Activated T-helper 2 cell treated with anti-CD3 and anti-CD28 coated beads, Interferon-gamma antibody, Interleukin-2, Interleukin-4, amounts not matched to agents 10 μg/mL and 5 μg/mL and 100 μg/mL, durations not matched to agents 14 hours and 24 hours and 36 hours (primary cell): ENCODE measurements around the gene ROGDI. TPM values are rescaled to one million over a fixed set of nuclear protein-coding genes. Genes with fewer than 3 reads are reported as not detected.
A peak's percentile ranks its signal among the peaks of the same experiment; 100 is the strongest.

Source experiments
- DNase-seq: peaks from one replicate; pipeline ENCODE4 v3.0.0; 2021; ENCODE audit warnings: low spot score
- H3K27ac Mint-ChIP-seq: one replicate; pipeline ENCODE4 v1.8.0; 2021; ENCODE audit warnings: mixed read lengths
- H3K27me3 Mint-ChIP-seq: one replicate; pipeline ENCODE4 v1.8.0; 2021; ENCODE audit warnings: low read depth, mixed read lengths
- H3K36me3 Mint-ChIP-seq: one replicate; pipeline ENCODE4 v1.8.0; 2021; ENCODE audit warnings: low read depth, mixed read lengths
- H3K4me1 Mint-ChIP-seq: one replicate; pipeline ENCODE4 v1.8.0; 2021; ENCODE audit warnings: low read depth, mixed read lengths
- H3K4me3 Mint-ChIP-seq: one replicate; pipeline ENCODE4 v1.8.0; 2021; ENCODE audit warnings: low read depth, mild to moderate bottlenecking, moderate library complexity, mixed read lengths
- H3K9me3 Mint-ChIP-seq: one replicate; pipeline ENCODE4 v1.8.0; 2021; ENCODE audit warnings: mixed read lengths
- intact Hi-C: fragments of 100-400 bp; cut with micrococcal nuclease; formaldehyde crosslinking; loops from one replicate; pipeline ENCODE4 v1.15.1; 2023
- total RNA-seq: library from RNA; stranded (reverse); gene quantifications from 2 replicates; pipeline ENCODE4 v1.2.3, GENCODE V29; 2022

The ROGDI gene
- total RNA-seq, 1 donor from 2014 or later, result 5.5 TPM

DNA sequence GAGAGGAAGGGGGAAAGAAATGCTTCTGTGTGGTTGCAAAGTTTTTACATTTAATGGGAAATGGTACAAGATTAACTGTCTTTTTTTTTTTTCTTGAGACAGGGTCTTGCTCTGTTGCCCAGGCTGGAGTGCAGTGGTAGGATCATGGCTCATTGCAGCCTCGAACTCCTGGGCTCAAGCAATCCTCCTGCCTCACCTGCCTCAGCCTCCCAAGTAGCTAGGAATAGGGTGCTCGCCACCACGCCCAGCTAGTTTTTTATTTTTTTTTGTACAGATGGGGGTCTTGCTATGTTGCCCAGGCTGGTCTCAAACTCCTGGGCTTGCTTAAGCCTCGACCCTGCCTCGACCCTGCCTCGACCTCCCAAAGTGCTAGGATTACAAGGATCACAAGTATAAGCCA, 3.8 kb upstream of the ROGDI start:
- H3K9me3 Mint-ChIP-seq, result no peaks in the 10 kb centered on the region
- intact Hi-C loops, result no loop called here
- H3K27me3 Mint-ChIP-seq, result no peaks in the 10 kb centered on the region
- no peak for DNase-seq
- peaks cover 5% of the 10 kb centered on the region for H3K4me1 Mint-ChIP-seq
- H3K36me3 Mint-ChIP-seq, result peaks cover 36% of the 10 kb centered on the region
- H3K27ac Mint-ChIP-seq, result no peak overlapping the region
- H3K4me3 Mint-ChIP-seq, result no peak overlapping the region

GRCh38 chr16:4805231-4805630, 2.8 kb upstream of the ROGDI start:
- H3K9me3 Mint-ChIP-seq, result no peaks in the 10 kb centered on the region
- no peaks in the 10 kb centered on the region for H3K27me3 Mint-ChIP-seq
- H3K36me3 Mint-ChIP-seq, result peaks cover 32% of the 10 kb centered on the region
- intact Hi-C loops, result no loop called here
- no peak overlapping the region for H3K4me3 Mint-ChIP-seq
- H3K4me1 Mint-ChIP-seq, result peaks cover 5% of the 10 kb centered on the region
- H3K27ac Mint-ChIP-seq, result no peak overlapping the region
- no peak for DNase-seq

DNA sequence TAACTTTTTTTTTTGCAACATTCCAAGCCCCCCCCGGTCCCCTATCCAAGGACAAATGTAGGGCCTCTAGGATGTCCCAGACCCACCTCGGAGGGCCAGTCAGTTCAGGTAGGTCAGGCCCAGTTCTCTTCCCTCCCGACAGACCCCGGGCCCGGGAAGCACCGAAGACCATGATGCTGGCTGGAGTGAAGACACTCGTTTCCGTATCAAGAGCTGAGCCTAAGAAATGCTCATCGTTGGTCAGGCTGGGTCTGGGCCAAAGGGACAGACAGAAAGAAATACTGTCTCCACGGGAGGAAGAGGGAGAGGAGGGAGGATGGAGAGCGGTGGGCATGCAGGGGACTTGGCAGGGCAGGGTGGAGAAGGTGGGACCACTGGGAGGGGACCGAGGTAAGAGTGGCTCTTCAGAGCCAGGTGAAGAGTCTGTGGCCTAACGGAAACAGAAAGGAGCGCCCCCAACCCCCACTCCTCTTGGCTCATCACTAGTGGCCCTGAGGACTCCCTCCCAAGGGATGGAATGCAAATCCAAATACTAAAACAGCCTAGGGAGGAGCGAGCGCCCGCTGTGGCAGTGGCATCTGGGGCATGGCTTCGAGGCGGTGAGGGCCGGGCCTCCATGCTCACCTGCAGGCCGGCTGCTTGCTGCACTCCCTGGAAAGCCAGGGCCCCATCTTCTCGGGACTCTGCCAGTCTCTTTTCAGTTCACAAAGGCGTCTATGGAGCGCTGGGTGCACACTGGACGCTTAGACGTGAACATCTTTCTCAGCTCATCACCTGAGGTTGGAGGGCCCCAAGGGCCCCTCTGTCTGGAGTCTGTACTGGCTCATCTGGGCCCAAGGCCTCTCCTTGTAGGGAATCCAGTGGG, 1.7 kb upstream of the ROGDI start:
- Mint-ChIP-seq H3K4me1 (peaks cover 5% of the 10 kb centered on the region), H3K9me3 (no peaks in the 10 kb centered on the region), H3K36me3 (peaks cover 28% of the 10 kb centered on the region), H3K27ac (no peak overlapping the region), H3K27me3 (no peaks in the 10 kb centered on the region), H3K4me3 (peak overlapping the region; percentile 63)
- no peak for DNase-seq
- intact Hi-C loops, result loop anchor here (2.0 kb wide), 2 partner anchors 43 to 69 kb away; partner anchors contain the start of genes ANKS3, DNAAF8, GLYR1 and UBN1

DNA sequence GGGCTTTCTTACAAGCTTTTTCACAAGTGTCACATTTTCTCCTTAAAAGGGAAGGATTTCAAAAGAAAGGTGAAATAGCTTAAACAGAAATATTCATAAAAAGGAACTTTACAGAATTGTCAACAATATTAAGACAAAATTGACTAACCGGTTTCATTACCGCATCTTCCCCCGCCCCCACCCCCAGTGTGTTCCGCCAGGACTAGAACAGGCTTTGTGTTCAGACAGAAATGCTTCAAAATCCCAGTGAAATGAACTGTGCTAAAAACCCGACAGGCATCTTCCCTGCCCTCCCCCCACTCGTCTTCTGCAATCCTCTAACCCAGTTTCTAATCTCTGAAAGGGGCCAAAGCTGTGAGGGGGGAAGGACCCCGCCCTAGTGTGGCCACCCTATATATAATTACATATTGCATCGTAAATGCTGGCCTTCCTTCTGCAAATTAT, 990 bp upstream of the ROGDI start:
- intact Hi-C loops, result loop anchor here (2.0 kb wide), 2 partner anchors 43 to 69 kb away; partner anchors contain the start of genes ANKS3, DNAAF8, GLYR1 and UBN1
- Mint-ChIP-seq H3K36me3 (peaks cover 24% of the 10 kb centered on the region), H3K27me3 (no peaks in the 10 kb centered on the region), H3K4me3 (peak overlapping the region; percentile 81), H3K27ac (no peak overlapping the region), H3K9me3 (no peaks in the 10 kb centered on the region), H3K4me1 (peaks cover 5% of the 10 kb centered on the region)
- no peak for DNase-seq

DNA sequence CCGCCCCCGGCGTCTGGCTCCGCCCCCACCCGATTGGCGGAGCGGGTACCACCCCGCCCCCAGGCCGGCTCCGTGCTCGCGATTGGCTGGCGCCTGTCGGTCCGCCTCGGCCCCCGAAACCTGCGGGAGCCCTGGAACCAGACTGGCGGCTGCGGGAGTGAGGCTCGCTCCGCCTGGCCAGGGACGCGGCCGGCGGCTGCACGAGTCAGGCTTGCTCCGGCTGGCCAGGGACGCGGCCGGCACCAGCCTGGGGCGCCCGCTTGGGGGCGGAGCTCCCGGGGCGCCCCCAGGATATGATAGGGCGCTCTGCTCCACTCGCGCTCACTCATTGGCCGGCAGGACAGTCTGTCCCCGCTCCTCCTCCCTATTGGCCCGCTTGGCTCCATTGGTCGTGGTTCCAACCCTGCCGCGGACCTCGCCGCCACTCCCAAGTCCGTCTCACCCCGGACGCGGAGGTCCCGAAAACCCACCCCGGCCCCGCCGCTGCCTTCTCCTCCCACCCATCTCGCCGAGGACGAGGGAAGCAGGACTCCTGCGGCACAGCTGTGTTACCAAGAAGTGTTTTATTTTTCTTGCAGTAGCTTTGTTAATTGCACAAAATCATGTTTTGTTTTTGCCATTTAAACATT, 340 bp upstream of the ROGDI start:
- Mint-ChIP-seq H3K4me1 (peaks cover 5% of the 10 kb centered on the region), H3K27ac (peak overlapping the region; percentile 38), H3K9me3 (no peaks in the 10 kb centered on the region), H3K36me3 (peaks cover 23% of the 10 kb centered on the region), H3K27me3 (no peaks in the 10 kb centered on the region), H3K4me3 (peak overlapping the region; percentile 81)
- peak; percentile 88 for DNase-seq
- intact Hi-C loops, result loop anchor here (1.0 to 2.0 kb wide), 3 partner anchors 35 to 68 kb away; partner anchors contain the start of genes ANKS3, DNAAF8, GLYR1 and UBN1

- Mint-ChIP-seq H3K36me3 (peaks cover 16% of the 10 kb centered on the region), H3K4me1 (peaks cover 5% of the 10 kb centered on the region), H3K27ac (no peak overlapping the region), H3K4me3 (peak overlapping the region; percentile 81), H3K9me3 (no peaks in the 10 kb centered on the region), H3K27me3 (no peaks in the 10 kb centered on the region)
- no peak for DNase-seq
- intact Hi-C loops, result no loop called here
Measured at GRCh38 chr16:4801051-4801961, 1.1 kb downstream of the ROGDI start.

GRCh38 chr16:4800290-4801041, 2.0 kb downstream of the ROGDI start:
- no peaks in the 10 kb centered on the region for H3K9me3 Mint-ChIP-seq

DNA sequence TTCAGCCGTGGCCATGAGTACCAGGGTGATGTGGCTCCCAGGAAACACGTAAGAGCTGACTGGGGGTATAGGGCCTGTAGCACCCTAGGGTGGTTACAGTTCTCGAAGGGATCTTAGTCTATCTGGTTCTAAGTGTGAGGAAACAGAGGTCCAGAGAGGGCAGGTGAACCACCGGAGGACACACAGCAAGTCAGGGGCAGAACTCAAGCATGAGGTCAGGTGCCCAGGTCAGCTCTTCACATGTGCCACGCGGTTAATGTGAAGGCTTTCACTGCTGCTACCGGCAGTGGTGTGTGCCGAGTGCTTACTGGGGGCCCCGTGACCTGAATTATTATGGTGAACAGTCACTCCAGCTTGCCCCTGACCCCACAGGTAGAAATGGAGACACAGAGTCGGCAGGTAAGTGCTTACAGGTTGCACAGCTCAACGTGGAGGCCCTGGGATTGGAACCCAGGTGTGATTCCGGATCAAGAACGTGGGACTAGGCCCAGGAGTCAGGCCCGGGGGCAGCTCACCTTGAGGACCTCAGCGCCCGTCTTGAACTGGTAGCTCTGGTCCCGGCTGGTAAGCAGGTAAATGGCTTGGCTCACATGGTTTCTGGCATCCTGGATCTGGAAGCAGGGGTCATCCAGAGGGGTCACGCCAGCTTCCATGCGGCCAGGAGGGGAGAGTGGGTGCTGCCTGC, 3.1 kb downstream of the ROGDI start:
- Mint-ChIP-seq H3K27me3 (no peaks in the 10 kb centered on the region), H3K9me3 (no peaks in the 10 kb centered on the region), H3K4me1 (peaks cover 5% of the 10 kb centered on the region), H3K27ac (no peak overlapping the region), H3K4me3 (no peak overlapping the region), H3K36me3 (peaks cover 6% of the 10 kb centered on the region)
- DNase-seq, result no peak
- intact Hi-C loops, result no loop called here

More at GRCh38 chr16:4800290-4801041, 2.0 kb downstream of the ROGDI start:
- Mint-ChIP-seq H3K36me3 (peaks cover 16% of the 10 kb centered on the region), H3K27ac (no peak overlapping the region), H3K27me3 (no peaks in the 10 kb centered on the region), H3K4me1 (peaks cover 5% of the 10 kb centered on the region), H3K4me3 (peak overlapping the region; percentile 48)
- intact Hi-C loops, result no loop called here
- no peak for DNase-seq

GRCh38 chr16:4798456-4798855, 4.0 kb downstream of the ROGDI start:
- Mint-ChIP-seq H3K27me3 (no peaks in the 10 kb centered on the region), H3K4me3 (no peak overlapping the region), H3K36me3 (no peaks in the 10 kb centered on the region), H3K9me3 (no peaks in the 10 kb centered on the region), H3K27ac (no peak overlapping the region), H3K4me1 (peaks cover 4% of the 10 kb centered on the region)
- DNase-seq, result no peak
- intact Hi-C loops, result no loop called here

- Mint-ChIP-seq H3K36me3 (no peaks in the 10 kb centered on the region), H3K4me1 (no peaks in the 10 kb centered on the region), H3K27ac (no peak overlapping the region), H3K27me3 (no peaks in the 10 kb centered on the region), H3K9me3 (no peaks in the 10 kb centered on the region), H3K4me3 (no peak overlapping the region)
- intact Hi-C loops, result no loop called here
- DNase-seq, result no peak
Measured at GRCh38 chr16:4797805-4798252, 4.6 kb downstream of the ROGDI start.

GRCh38 chr16:4796982-4797804, 5.2 kb downstream of the ROGDI start:
- intact Hi-C loops, result no loop called here
- Mint-ChIP-seq H3K4me3 (no peak overlapping the region), H3K27me3 (no peaks in the 10 kb centered on the region)

More at GRCh38 chr16:4796982-4797804, 5.2 kb downstream of the ROGDI start:
- no peak for DNase-seq
- Mint-ChIP-seq H3K9me3 (no peaks in the 10 kb centered on the region), H3K27ac (no peak overlapping the region), H3K36me3 (no peaks in the 10 kb centered on the region), H3K4me1 (no peaks in the 10 kb centered on the region)
